PC-3 (cell line): ENCODE results near the gene MMS19. TPM values are rescaled to one million over a fixed set of nuclear protein-coding genes. Genes with fewer than 3 reads are reported as not detected.

Experiments
- ATAC-seq: fragments of 200-7000 bp; cut with Tn5 transposase; 2 replicates; pipeline ENCODE4 v1.9.1; 2020; ENCODE audit warnings: mild to moderate bottlenecking, moderate library complexity
- BruUV-seq: library from RNA; stranded (reverse); fragments of 400-500 nt; replicated peaks from 2 replicates; lab custom pipeline; 2021; lab: Mats Ljungman, UMichigan
- CTCF ChIA-PET: fragments of 300-600 bp; sonication (Branson Sonifier 250); formaldehyde crosslinking; loops from one replicate; lab custom pipeline; 2022; ENCODE audit warnings: antibody characterized with exemption; lab: Charles Lee
- POLR2A ChIA-PET: fragments of 300-600 bp; sonication (Branson Sonifier 250); formaldehyde crosslinking; loops from one replicate; lab custom pipeline; 2022; ENCODE audit warnings: antibody characterized with exemption; ENCODE audit not compliant: unreplicated experiment; lab: Charles Lee
- DNase-seq: peaks from one replicate; pipeline ENCODE4 v3.0.0-alpha.2; 2015
- H2AFZ ChIP-seq: fragments of 300-600 bp; sonication (generic); 2 replicates; pipeline ENCODE4 v1.6.0; 2016; ENCODE audit warnings: antibody characterized with exemption, low read length
- H3F3A ChIP-seq: fragments of 300-600 bp; sonication (generic); one replicate; pipeline ENCODE4 v1.6.0; 2017; ENCODE audit warnings: antibody characterized with exemption, low read length, control low read depth, mild to moderate bottlenecking; ENCODE audit not compliant: unreplicated experiment
- H3K27ac ChIP-seq: fragments of 300-600 bp; sonication (generic); 2 replicates; pipeline ENCODE4 v1.5.1; 2016; ENCODE audit warnings: mild to moderate bottlenecking, low read length
- H3K27me3 ChIP-seq: fragments of 300-600 bp; sonication (generic); 2 replicates; pipeline ENCODE4 v1.6.1; 2016; ENCODE audit warnings: low read length, mixed read lengths
- H3K36me3 ChIP-seq: fragments of 300-600 bp; sonication (generic); 2 replicates; pipeline ENCODE4 v1.6.1; 2016; ENCODE audit warnings: low read depth, mixed run types, low read length, mixed read lengths
- H3K4me1 ChIP-seq: fragments of 300-600 bp; sonication (generic); 2 replicates; pipeline ENCODE4 v1.5.1; 2016; ENCODE audit warnings: low read length; ENCODE audit not compliant: insufficient read depth
- H3K4me2 ChIP-seq: fragments of 300-600 bp; sonication (generic); 2 replicates; pipeline ENCODE4 v1.6.0; 2016; ENCODE audit warnings: low read length
- H3K4me3 ChIP-seq: fragments of 300-600 bp; sonication (generic); 2 replicates; pipeline ENCODE4 v1.5.1; 2016; ENCODE audit warnings: mild to moderate bottlenecking, low read length, mixed read lengths
- H3K79me2 ChIP-seq: fragments of 300-600 bp; sonication (generic); 2 replicates; pipeline ENCODE4 v1.6.1; 2017; ENCODE audit warnings: low read length, mixed read lengths
- H3K9ac ChIP-seq: fragments of 300-600 bp; sonication (generic); 2 replicates; pipeline ENCODE4 v1.6.0; 2016; ENCODE audit warnings: mild to moderate bottlenecking, low read length
- H3K9me2 ChIP-seq: fragments of 300-600 bp; sonication (generic); replicated peaks from 2 replicates; pipeline ENCODE4 v1.6.1; 2016; ENCODE audit warnings: mixed run types, low read length, mixed read lengths
- H3K9me3 ChIP-seq: fragments of 300-600 bp; sonication (generic); 2 replicates; pipeline ENCODE4 v1.6.1; 2016; ENCODE audit warnings: low read length, mixed read lengths
- H4K20me1 ChIP-seq: fragments of 300-600 bp; sonication (generic); 2 replicates; pipeline ENCODE4 v1.6.1; 2016; ENCODE audit warnings: low read length, mixed read lengths
- EZH2 ChIP-seq: fragments of 300-600 bp; sonication (generic); IDR thresholded peaks from one replicate; pipeline ENCODE4 v1.6.1; 2017; ENCODE audit warnings: antibody characterized with exemption, mild to moderate bottlenecking, low read length; ENCODE audit not compliant: unreplicated experiment
- EZH2phosphoT487 ChIP-seq: fragments of 300-600 bp; sonication (generic); IDR thresholded peaks from 2 replicates; pipeline ENCODE4 v1.6.1; 2018; ENCODE audit warnings: mild to moderate bottlenecking, antibody characterized with exemption, low read length, borderline replicate concordance
- intact Hi-C: fragments of 100-400 bp; cut with micrococcal nuclease; formaldehyde crosslinking; loops from 2 replicates; pipeline ENCODE4 v1.9.0; 2023
- total RNA-seq: library from RNA; depleted of rRNA; stranded (reverse); fragments of >200 nt; gene quantifications from 2 replicates; pipeline ENCODE4 v1.2.3, GENCODE V29; 2014
- TF ChIP-seq, protein P1 (sequence below): fragments of 300-600 bp; sonication (generic); conservative IDR thresholded peaks from 2 replicates; pipeline ENCODE4 v1.5.1; 2017; ENCODE audit warnings: antibody characterized with exemption, low read depth, mild to moderate bottlenecking, low read length

The MMS19 gene
- total RNA-seq, 1 experiment from 2014 or later, result 78.2 TPM

- no peaks in the 10 kb centered on the region for H3F3A ChIP-seq
- H3K4me2 ChIP-seq, result peak within 1 kb of the TSS; percentile 93
- ChIA-PET POLR2A (interaction anchor here (0.5 kb wide), 1 partner anchor 15 kb away, joined by 3 read pairs; no protein-coding TSS in a partner anchor), CTCF (no interaction called here)
- ATAC-seq (peak; percentile 97), DNase-seq (peak; percentile 94)
- no peaks in the 10 kb centered on the region for H3K9me3 ChIP-seq
- H3K36me3 ChIP-seq, result no peaks in the 10 kb centered on the region
- H3K4me3 ChIP-seq, result peak within 1 kb of the TSS; percentile 100
- no peaks in the 10 kb centered on the region for H3K27me3 ChIP-seq
- intact Hi-C loops, result loop anchor here (5.0 kb wide), 1 partner anchor 114 kb away; the partner anchor contains the start of gene FRAT2
- peak within 1 kb of the TSS; percentile 95 for H2AFZ ChIP-seq
- TF ChIP-seq EZH2 (no peak), EZH2phosphoT487 (no peak)
- TF ChIP-seq, protein P1, sequence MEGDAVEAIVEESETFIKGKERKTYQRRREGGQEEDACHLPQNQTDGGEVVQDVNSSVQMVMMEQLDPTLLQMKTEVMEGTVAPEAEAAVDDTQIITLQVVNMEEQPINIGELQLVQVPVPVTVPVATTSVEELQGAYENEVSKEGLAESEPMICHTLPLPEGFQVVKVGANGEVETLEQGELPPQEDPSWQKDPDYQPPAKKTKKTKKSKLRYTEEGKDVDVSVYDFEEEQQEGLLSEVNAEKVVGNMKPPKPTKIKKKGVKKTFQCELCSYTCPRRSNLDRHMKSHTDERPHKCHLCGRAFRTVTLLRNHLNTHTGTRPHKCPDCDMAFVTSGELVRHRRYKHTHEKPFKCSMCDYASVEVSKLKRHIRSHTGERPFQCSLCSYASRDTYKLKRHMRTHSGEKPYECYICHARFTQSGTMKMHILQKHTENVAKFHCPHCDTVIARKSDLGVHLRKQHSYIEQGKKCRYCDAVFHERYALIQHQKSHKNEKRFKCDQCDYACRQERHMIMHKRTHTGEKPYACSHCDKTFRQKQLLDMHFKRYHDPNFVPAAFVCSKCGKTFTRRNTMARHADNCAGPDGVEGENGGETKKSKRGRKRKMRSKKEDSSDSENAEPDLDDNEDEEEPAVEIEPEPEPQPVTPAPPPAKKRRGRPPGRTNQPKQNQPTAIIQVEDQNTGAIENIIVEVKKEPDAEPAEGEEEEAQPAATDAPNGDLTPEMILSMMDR, result no peak
- H3K79me2 ChIP-seq, result peaks cover 61% of the 10 kb centered on the region
- no peaks in the 10 kb centered on the region for H4K20me1 ChIP-seq
- peak within 1 kb of the TSS; percentile 7; the same call in 1 of the 2 replicates for H3K27ac ChIP-seq
- H3K9ac ChIP-seq, result peak within 1 kb of the TSS; percentile 83
- no peaks in the 10 kb centered on the region for H3K9me2 ChIP-seq
- peaks cover 21% of the 10 kb centered on the region for H3K4me1 ChIP-seq
- BruUV-seq, result TSS peak; percentile 70
These were observed 52.2 kb downstream of the MMS19 start, which contains the start of the genes EXOSC1 and ZDHHC16 for GRCh38 chr10:97445722-97446639. EXOSC1 (minus strand) TSS chr10:97446006; CDS start chr10:97445985, 21 bp downstream. ZDHHC16 (plus strand) TSS chr10:97446175; CDS start chr10:97451676, 5,501 bp downstream.

- TSS peak; percentile 55 for BruUV-seq
- Histone ChIP-seq H3K9me2 (no peaks in the 10 kb centered on the region), H3K9me3 (no peaks in the 10 kb centered on the region), H2AFZ (peak overlapping the region; percentile 95), H3K4me3 (peak overlapping the region; percentile 100), H3K79me2 (peaks cover 56% of the 10 kb centered on the region), H3F3A (no peaks in the 10 kb centered on the region), H3K27me3 (no peaks in the 10 kb centered on the region), H3K4me1 (peaks cover 21% of the 10 kb centered on the region), H3K9ac (peak overlapping the region; percentile 83), H3K4me2 (peak overlapping the region; percentile 93), H3K36me3 (no peaks in the 10 kb centered on the region), H3K27ac (no peak overlapping the region), H4K20me1 (no peaks in the 10 kb centered on the region)
- DNase-seq (no peak), ATAC-seq (no peak)
- POLR2A ChIA-PET, result interaction anchor here (0.5 to 0.7 kb wide), 2 partner anchors 11 to 14 kb away, joined by 3 to 5 read pairs; no protein-coding TSS in a partner anchor
- intact Hi-C loops, result loop anchor here (5.0 kb wide), 1 partner anchor 113 kb away; the partner anchor contains the start of gene FRAT2
- CTCF ChIA-PET, result no interaction called here
- TF ChIP-seq EZH2phosphoT487 (no peak), EZH2 (no peak)
- TF ChIP-seq, protein P1, result no peak
These were observed 52.9 kb downstream of the MMS19 start for GRCh38 chr10:97445357-97445721.
